BE2C (cell line): Measurements from ENCODE around the gene ASCL5.

Experiments
- DNase-seq: peaks from one replicate; pipeline ENCODE4 v3.0.0-alpha.2; 2020
- H3K27me3 ChIP-seq: fragments of 250-450 bp; sonication (Bioruptor Pico); 2 replicates; pipeline ENCODE4 v1.5.1; 2020; ENCODE audit warnings: mild to moderate bottlenecking
- H3K36me3 ChIP-seq: fragments of 250-450 bp; sonication (Bioruptor Pico); 2 replicates; pipeline ENCODE4 v1.5.1; 2020; ENCODE audit warnings: mild to moderate bottlenecking
- H3K4me1 ChIP-seq: fragments of 250-450 bp; sonication (Bioruptor Pico); 2 replicates; pipeline ENCODE4 v1.5.1; 2020
- H3K4me3 ChIP-seq: 2 replicates; pipeline ENCODE4 v1.5.1; 2011; ENCODE audit warnings: low read depth, low read length
- H3K9me3 ChIP-seq: fragments of 250-450 bp; sonication (Bioruptor Pico); 2 replicates; pipeline ENCODE4 v1.5.1; 2020
- CTCF ChIP-seq: IDR thresholded peaks from 2 replicates; pipeline ENCODE4 v1.5.1; 2012; ENCODE audit warnings: mild to moderate bottlenecking, low read depth, low read length

ASCL5 gene

GRCh38 chr1:201066986-201067385 lies 60.0 kb downstream of the ASCL5 start:
- DNase-seq = no peak
- Histone ChIP-seq H3K36me3 (no peaks in the 10 kb centered on the region), H3K4me1 (no peaks in the 10 kb centered on the region), H3K27me3 (no peaks in the 10 kb centered on the region; the same call in 1 of the 2 replicates), H3K9me3 (no peaks in the 10 kb centered on the region), H3K4me3 (no peak overlapping the region)
- TF ChIP-seq CTCF = no peak

- Histone ChIP-seq H3K27me3 (no peaks in the 10 kb centered on the region; the same call in 1 of the 2 replicates), H3K9me3 (no peaks in the 10 kb centered on the region), H3K4me3 (no peak overlapping the region), H3K36me3 (no peaks in the 10 kb centered on the region), H3K4me1 (no peaks in the 10 kb centered on the region)
- no peak for DNase-seq
- TF ChIP-seq CTCF = no peak
Observed at GRCh38 chr1:201065686-201066085, 61.3 kb downstream of the ASCL5 start.

GRCh38 chr1:201064806-201065205 lies 62.2 kb downstream of the ASCL5 start:
- H3K27me3 ChIP-seq = no peaks in the 10 kb centered on the region
- no peaks in the 10 kb centered on the region for H3K9me3 ChIP-seq
- no peak for TF ChIP-seq CTCF
- no peaks in the 10 kb centered on the region for H3K4me1 ChIP-seq
- no peaks in the 10 kb centered on the region for H3K36me3 ChIP-seq
- DNase-seq = no peak
- H3K4me3 ChIP-seq = no peak overlapping the region
